K562 (cell line): ENCODE measurements around the gene HSPA6. TPM values are rescaled to one million over a fixed set of nuclear protein-coding genes. Genes with fewer than 3 reads are reported as not detected.

ENCODE experiments used
- ATAC-seq: fragments of 200-7000 bp; cut with Tn5 transposase; 3 replicates; pipeline ENCODE4 v1.9.1; 2020; ENCODE audit warnings: moderate library complexity
- BruUV-seq: library from RNA; stranded (reverse); fragments of 400-500 nt; replicated peaks from 2 replicates; lab custom pipeline; 2021; lab: Mats Ljungman, UMichigan
- CTCF ChIA-PET: fragments of 300-600 bp; formaldehyde crosslinking; extraction: SDS; loops from one replicate; lab custom pipeline; 2021; ENCODE audit warnings: low intra/inter-chr PET ratio; lab: Yijun Ruan, JAX
- POLR2A ChIA-PET: fragments of 300-600, 350-650 bp; sonication (Branson Sonifier 250); formaldehyde crosslinking; extraction: SDS; loops from one replicate; lab custom pipeline; 2021; ENCODE audit warnings: antibody characterized with exemption, inconsistent platforms; lab: Yijun Ruan, JAX
- DNase-seq, 4 experiments: peaks; one replicate each; pipeline versions ENCODE4 v3.0.0 to v3.0.0-alpha.2; 2011 to 2018; ENCODE audit warnings: low spot score in 3 of 4, mixed read lengths in 3 of 4; ENCODE audit errors: extremely low read depth in 1 of 4
- FAIRE-seq: peaks from 2 replicates; lab custom pipeline; 2011; peaks lifted over from hg19 to GRCh38; lab: Jason Lieb, UNC
- H2AFZ ChIP-seq: 2 replicates; pipeline ENCODE4 v1.6.0; 2011; ENCODE audit warnings: low read depth, low read length, control low read depth, inconsistent platforms
- H3K27ac ChIP-seq: fragments of 200-600 bp; 3 replicates; pipeline ENCODE4 v1.8.0; 2011; ENCODE audit warnings: low read depth, mild to moderate bottlenecking, control low read depth, inconsistent platforms, low read length, moderate library complexity, mixed read lengths; ENCODE audit errors: extremely low read depth
- H3K27me3 ChIP-seq, 2 experiments: fragments of 300-600 bp in 1 of 2; 2 replicates in 1 of 2; 3 replicates in 1 of 2; pipeline versions ENCODE4 v1.6.0 to v1.8.0; 2011; ENCODE audit warnings: inconsistent platforms in 2 of 2, low read length in 2 of 2, mild to moderate bottlenecking in 1 of 2, mixed read lengths in 1 of 2, moderate library complexity in 1 of 2; ENCODE audit not compliant: control insufficient read depth in 2 of 2, insufficient read depth in 2 of 2
- H3K36me3 ChIP-seq: fragments of 300-600 bp; 3 replicates; pipeline ENCODE4 v1.8.0; 2011; ENCODE audit warnings: mild to moderate bottlenecking, low read length, inconsistent platforms; ENCODE audit not compliant: control insufficient read depth, insufficient read depth
- H3K4me1 ChIP-seq, 2 experiments: fragments of 200-600 bp in 1 of 2; replicated peaks in 1 of 2; 2 replicates in 1 of 2; 3 replicates in 1 of 2; pipeline versions ENCODE4 v1.5.1 to v1.8.0; 2011; ENCODE audit warnings: inconsistent platforms in 2 of 2, low read length in 2 of 2, mild to moderate bottlenecking in 1 of 2, mixed read lengths in 1 of 2, moderate library complexity in 1 of 2; ENCODE audit not compliant: control insufficient read depth in 2 of 2, insufficient read depth in 2 of 2
- H3K4me2 ChIP-seq: 2 replicates; pipeline ENCODE4 v1.6.1; 2011; ENCODE audit warnings: low read length, control low read depth, inconsistent platforms, mixed read lengths; ENCODE audit not compliant: insufficient read depth
- H3K4me3 ChIP-seq: fragments of 200-600 bp; sonication (generic), shearing (Covaris generic); 2 replicates; pipeline ENCODE4 v1.5.1; 2016; ENCODE audit warnings: control low read depth, inconsistent platforms
- H3K79me2 ChIP-seq: fragments of 200-600 bp; 3 replicates; pipeline ENCODE4 v1.8.0; 2011; ENCODE audit warnings: low read length, inconsistent platforms; ENCODE audit not compliant: control insufficient read depth, insufficient read depth
- H3K9ac ChIP-seq, 2 experiments: 2 replicates each; pipeline versions ENCODE4 v1.6.0 to v1.6.1; 2011; ENCODE audit warnings: low read depth in 2 of 2, low read length in 2 of 2, control low read depth in 1 of 2, inconsistent platforms in 1 of 2, mild to moderate bottlenecking in 1 of 2, mixed read lengths in 1 of 2; ENCODE audit not compliant: insufficient read depth in 1 of 2
- H3K9me1 ChIP-seq: one replicate; pipeline ENCODE4 v1.6.0; 2011; ENCODE audit warnings: inconsistent platforms, mild to moderate bottlenecking, low read length, moderate library complexity; ENCODE audit not compliant: control insufficient read depth, insufficient read depth
- H3K9me3 ChIP-seq: replicated peaks from 2 replicates; pipeline ENCODE4 v1.5.1; 2011; ENCODE audit warnings: low read depth, low read length, inconsistent platforms; ENCODE audit not compliant: control insufficient read depth, insufficient read depth
- H4K20me1 ChIP-seq: replicated peaks from 2 replicates; pipeline ENCODE4 v1.6.1; 2011; ENCODE audit warnings: low read length, inconsistent platforms, mixed read lengths; ENCODE audit not compliant: control insufficient read depth, insufficient read depth
- E4F1 ChIP-seq: fragments of 250-450 bp; sonication (Bioruptor Pico); IDR thresholded peaks from 2 replicates; pipeline ENCODE4 v1.5.0; 2021; ENCODE audit warnings: mild to moderate bottlenecking, borderline replicate concordance
- ELF4 ChIP-seq: fragments of 450-650 bp; formaldehyde crosslinking; IDR thresholded peaks from 2 replicates; pipeline ENCODE4 v1.4.0; 2022; ENCODE audit warnings: missing genetic modification characterization
- EZH2 ChIP-seq: IDR thresholded peaks from 2 replicates; pipeline ENCODE4 v1.6.1; 2012; ENCODE audit warnings: low read depth, mild to moderate bottlenecking, inconsistent platforms, low read length, borderline replicate concordance
- HDGF ChIP-seq: fragments of 450-650 bp; IDR thresholded peaks from 2 replicates; pipeline ENCODE4 v1.6.1; 2016
- HLTF ChIP-seq: fragments of 450-650 bp; IDR thresholded peaks from 2 replicates; pipeline ENCODE4 v1.6.1; 2016
- HNRNPK ChIP-seq: fragments of 200-400 bp; formaldehyde crosslinking; IDR thresholded peaks from one replicate; pipeline ENCODE4 v1.6.1; 2018; ENCODE audit warnings: mild to moderate bottlenecking, low read depth, low read length; ENCODE audit not compliant: poor library complexity, severe bottlenecking
- KLF16 ChIP-seq: IDR thresholded peaks from 2 replicates; pipeline ENCODE4 v1.6.1; 2016; ENCODE audit warnings: antibody characterized with exemption
- MTF1 ChIP-seq: fragments of 250-450 bp; sonication (Bioruptor Pico); IDR thresholded peaks from 2 replicates; pipeline ENCODE4 v1.9.0; 2021; ENCODE audit warnings: moderate library complexity, mild to moderate bottlenecking, inconsistent platforms, borderline replicate concordance
- NRF1 ChIP-seq, 2 experiments: fragments of 450-650 bp; IDR thresholded peaks in 1 of 2; conservative IDR thresholded peaks in 1 of 2; 2 replicates each; pipeline ENCODE4 v1.6.1; 2014; ENCODE audit warnings: mild to moderate bottlenecking in 2 of 2
- PYGO2 ChIP-seq: fragments of 450-650 bp; IDR thresholded peaks from 2 replicates; pipeline ENCODE4 v1.6.1; 2016; ENCODE audit warnings: mild to moderate bottlenecking, missing genetic modification characterization, moderate library complexity, missing compliant biosample characterization
- RAD21 ChIP-seq, 2 experiments: fragments of 250-450 bp in 1 of 2; fragments of 450-650 bp in 1 of 2; sonication (Bioruptor Pico) in 1 of 2; formaldehyde crosslinking in 1 of 2; IDR thresholded peaks in 1 of 2; conservative IDR thresholded peaks in 1 of 2; 2 replicates each; pipeline versions ENCODE4 v1.4.0 to v1.8.0; 2020 to 2022; ENCODE audit warnings: mild to moderate bottlenecking in 2 of 2, moderate library complexity in 1 of 2
- RAD51 ChIP-seq: fragments of 450-650 bp; IDR thresholded peaks from 2 replicates; pipeline ENCODE4 v1.7.1; 2016; ENCODE audit warnings: low read depth, mild to moderate bottlenecking, borderline replicate concordance
- SMARCB1 ChIP-seq: IDR thresholded peaks from 2 replicates; pipeline ENCODE4 v1.6.1; 2011; ENCODE audit warnings: improper control_type of control experiment, low read depth; ENCODE audit not compliant: insufficient read length
- TAF1 ChIP-seq: IDR thresholded peaks from 2 replicates; pipeline ENCODE4 v1.6.1; 2011; ENCODE audit warnings: mild to moderate bottlenecking, low read length, moderate library complexity; ENCODE audit not compliant: insufficient read depth, control insufficient read depth, severe bottlenecking; ENCODE audit errors: extremely low read depth
- THAP7 ChIP-seq: fragments of 250-450 bp; sonication (Bioruptor Pico); IDR thresholded peaks from 2 replicates; pipeline ENCODE4 v1.5.0; 2021
- U2AF2 ChIP-seq: fragments of 200-400 bp; formaldehyde crosslinking; optimal IDR thresholded peaks from 2 replicates; pipeline ENCODE3; 2017; ENCODE audit warnings: low read depth, mild to moderate bottlenecking, low read length
- ZNF143 ChIP-seq: sonication (generic); formaldehyde crosslinking; IDR thresholded peaks from 2 replicates; pipeline ENCODE4 v1.9.0; 2022; ENCODE audit warnings: mild to moderate bottlenecking, missing genetic modification reagents
- ZNF175 ChIP-seq: fragments of 200-800 bp; sonication (Bioruptor generic); IDR thresholded peaks from 2 replicates; pipeline ENCODE4 v1.6.1; 2016; ENCODE audit warnings: low read depth, mild to moderate bottlenecking, missing genetic modification characterization, missing compliant biosample characterization
- ZNF408 ChIP-seq: fragments of 250-450 bp; sonication (Bioruptor Pico); IDR thresholded peaks from 2 replicates; pipeline ENCODE4 v1.4.0; 2020; ENCODE audit warnings: low read depth, mild to moderate bottlenecking, moderate library complexity
- ZNF707 ChIP-seq: fragments of 250-450 bp; sonication (Bioruptor Pico); conservative IDR thresholded peaks from 2 replicates; pipeline ENCODE4 v1.8.0; 2022; ENCODE audit warnings: inconsistent platforms, mild to moderate bottlenecking, moderate library complexity
- ZSCAN29 ChIP-seq: fragments of 450-650 bp; IDR thresholded peaks from 2 replicates; pipeline ENCODE4 v1.6.1; 2017
- WGBS: fragments of 100-300 bp; shearing (Covaris generic); methylation state at CpG from one replicate; pipeline ENCODE4 v1.1.6; 2016; ENCODE audit warnings: low coverage, mixed read lengths; ENCODE audit not compliant: insufficient coverage; ENCODE audit errors: missing lambda C conversion rate; 5-methylcytosine and 5-hydroxymethylcytosine counted together
- in situ Hi-C: fragments of 300-500 bp; cut with MboI; formaldehyde crosslinking; loops from 4 replicates; pipeline ENCODE4 v1.15.0; 2018; ENCODE audit warnings: inconsistent platforms, mixed read lengths
- intact Hi-C: fragments of 100-400 bp; cut with micrococcal nuclease; formaldehyde crosslinking; loops from 2 replicates; pipeline ENCODE4 v1.14.2; 2022
- polyA plus RNA-seq, 8 experiments: library from polyadenylated mRNA; depleted of rRNA in 4 of 8; stranded (reverse) in 5 of 8; unstranded in 3 of 8; fragments of >200 nt; fragmentation: Nextera tagmentation in 2 of 8; fragmentation: Illumina TruSeq in 1 of 8; extraction: Ambion mirVana in 2 of 8; extraction: Trizol in 1 of 8; gene quantifications; 2 replicates each; pipeline versions ENCODE4 v1.2.1 to v1.2.3, GENCODE V29; 2011 to 2014; ENCODE audit warnings: inconsistent platforms in 1 of 8, missing spikeins in 1 of 8
- total RNA-seq, 7 experiments: library from RNA; depleted of rRNA in 6 of 7; stranded (reverse); fragments of >200 nt in 6 of 7; fragmentation: Illumina TruSeq in 2 of 7; extraction: Trizol in 2 of 7; gene quantifications; 2 replicates each; pipeline versions ENCODE4 v1.2.1 to v1.2.3, GENCODE V29; 2011 to 2021; ENCODE audit warnings: low replicate concordance in 1 of 7

HSPA6 gene
- total and polyA plus RNA-seq, 9 of the 15 experiments (the other 6 are each of a cell fraction or from before 2014, with no cell fraction given): 0.15 to 10.0 (median 2.4) TPM

GRCh38 chr1:161494091-161494735 is 30.1 kb upstream of the HSPA6 start:
- DNase-seq (peak in 1 of 4 experiments; percentile 57), FAIRE-seq (peak; percentile 54), ATAC-seq (peak; percentile 76)
- ChIA-PET POLR2A (interaction anchor here (0.7 to 1.7 kb wide), 3 partner anchors 10 to 11 kb away, joined by 3 to 5 read pairs (median 3); partner anchors contain the start of gene FCGR2A), CTCF (no interaction called here)
- peak overlapping the region; percentile 4; the same call in 1 of the 2 replicates for H3K4me2 ChIP-seq
- in situ Hi-C loops (no loop called here), intact Hi-C loops (no loop called here)
- H4K20me1 ChIP-seq: no peaks in the 10 kb centered on the region
- H3K4me3 ChIP-seq: no peak overlapping the region
- peaks cover 0 to 39% of the 10 kb centered on the region in 2 experiments for H3K4me1 ChIP-seq
- no peak overlapping the region for H3K27ac ChIP-seq
- WGBS: 2% methylated on average over 3 of the region's 3 CpGs
- H3K36me3 ChIP-seq: no peaks in the 10 kb centered on the region
- peak overlapping the region; percentile 15; the same call in 1 of the 2 replicates for H2AFZ ChIP-seq
- peak overlapping the region in 1 of 2 experiments; percentile 18; a peak in 2 of 4 replicates for H3K9ac ChIP-seq
- BruUV-seq: no TSS peak
- H3K9me3 ChIP-seq: no peaks in the 10 kb centered on the region
- H3K79me2 ChIP-seq: no peaks in the 10 kb centered on the region
- H3K9me1 ChIP-seq: no peaks in the 10 kb centered on the region
- no peaks in the 10 kb centered on the region for H3K27me3 ChIP-seq
- no peak for TF ChIP-seq ZNF408 (CRISPR knock-in tag)
- TF ChIP-seq E4F1 (CRISPR knock-in tag): no peak
- TF ChIP-seq EZH2: no peak
- TF ChIP-seq RAD51: peak; percentile 36; the same call in 1 of the 2 replicates
- no peak for TF ChIP-seq ZNF707
- TF ChIP-seq ELF4: no peak
- no peak for TF ChIP-seq ZNF175 (CRISPR knock-in tag)
- TF ChIP-seq ZSCAN29: no peak
- no peak for TF ChIP-seq THAP7 (CRISPR knock-in tag)
- no peak for TF ChIP-seq PYGO2 (tag)
- no peak for TF ChIP-seq ZNF143
- no peak for TF ChIP-seq U2AF2
- TF ChIP-seq HDGF: no peak
- no peak for TF ChIP-seq HLTF
- TF ChIP-seq TAF1: no peak
- TF ChIP-seq NRF1 (conservative IDR thresholded peaks at IDR 0.05 in 1 of 2, IDR thresholded peaks at IDR 0.05 in 1 of 2): no peak
- no peak for TF ChIP-seq KLF16
- no peak for TF ChIP-seq HNRNPK
- no peak for TF ChIP-seq SMARCB1
- TF ChIP-seq MTF1 (CRISPR knock-in tag): no peak
- TF ChIP-seq RAD21 (CRISPR knock-in tag; conservative IDR thresholded peaks at IDR 0.05 in 1 of 2, IDR thresholded peaks at IDR 0.05 in 1 of 2): peak; percentile 7 to 34; a peak in 2 of 4 replicates
